ENCODE results near the gene AVP.

The AVP gene

GRCh38 chr20:3047486-3048419 is 36.8 kb downstream of the AVP start:
- DNase-seq (ENCODE audit: low spot score): no peak

GRCh38 chr20:3046677-3047462 is 37.7 kb downstream of the AVP start:
- DNase-seq (ENCODE audit: low spot score): peak; percentile 14

- peak; percentile 87 for DNase-seq (ENCODE audit: low spot score)
These were observed 38.5 kb downstream of the AVP start, which contains the start of gene MRPS26 for GRCh38 chr20:3045816-3046676. Gene MRPS26, plus strand, starts transcription at chr20:3046052. Its CDS starts 17 bp downstream, at chr20:3046069.

- no peak for DNase-seq (ENCODE audit: low spot score)
These were observed 39.3 kb downstream of the AVP start for GRCh38 chr20:3045042-3045815.

GRCh38 chr20:3044336-3044965 is 40.1 kb downstream of the AVP start:
- no peak for DNase-seq (ENCODE audit: low spot score)

GRCh38 chr20:3043322-3043721 is 41.2 kb downstream of the AVP start, which contains the start of gene GNRH2:
Gene GNRH2, plus strand, starts transcription at chr20:3043622. Its CDS starts 793 bp downstream, at chr20:3044415.
- DNase-seq (ENCODE audit: low spot score): no peak

GRCh38 chr20:3042625-3043024 is 41.9 kb downstream of the AVP start:
- no peak for DNase-seq (ENCODE audit: low spot score)

- DNase-seq (ENCODE audit: low spot score): no peak
These were observed 42.6 kb downstream of the AVP start for GRCh38 chr20:3041854-3042409.

GRCh38 chr20:3040086-3040485 is 44.4 kb downstream of the AVP start:
- no peak for DNase-seq (ENCODE audit: low spot score)

- no peak for DNase-seq (ENCODE audit: low spot score)
These were observed 45.1 kb downstream of the AVP start for GRCh38 chr20:3039426-3039825.

GRCh38 chr20:3038454-3038853 is 46.1 kb downstream of the AVP start:
- no peak for DNase-seq (ENCODE audit: low spot score)

GRCh38 chr20:3037654-3038053 is 46.9 kb downstream of the AVP start:
- no peak for DNase-seq (ENCODE audit: low spot score)

- no peak for DNase-seq (ENCODE audit: low spot score)
These were observed 51.9 kb downstream of the AVP start for GRCh38 chr20:3032624-3033023.

Data from germinal center (tissue), 1 donor.